ENCODE measurements around the gene IFT57.

GRCh38 chr3:108218811-108219210 lies 3.4 kb downstream of the IFT57 start:
- TF ChIP-seq CTCF (IDR thresholded peaks at IDR 0.05): no peak
- no peak for TF ChIP-seq PBX3 (IDR thresholded peaks at IDR 0.05)
- no peak for TF ChIP-seq TAF1 (IDR thresholded peaks at IDR 0.05; ENCODE audit: borderline replicate concordance, low read depth, low read length)
- TF ChIP-seq MAX (IDR thresholded peaks at IDR 0.05; ENCODE audit: low read depth): no peak

Measured in SK-N-SH (cell line).